LoVo (cell line): ENCODE results near the gene SPATA6L.

Experiments
- DNase-seq: peaks from one replicate; pipeline ENCODE4 v3.0.0-alpha.2; 2016; ENCODE audit warnings: low spot score

The SPATA6L gene

DNA sequence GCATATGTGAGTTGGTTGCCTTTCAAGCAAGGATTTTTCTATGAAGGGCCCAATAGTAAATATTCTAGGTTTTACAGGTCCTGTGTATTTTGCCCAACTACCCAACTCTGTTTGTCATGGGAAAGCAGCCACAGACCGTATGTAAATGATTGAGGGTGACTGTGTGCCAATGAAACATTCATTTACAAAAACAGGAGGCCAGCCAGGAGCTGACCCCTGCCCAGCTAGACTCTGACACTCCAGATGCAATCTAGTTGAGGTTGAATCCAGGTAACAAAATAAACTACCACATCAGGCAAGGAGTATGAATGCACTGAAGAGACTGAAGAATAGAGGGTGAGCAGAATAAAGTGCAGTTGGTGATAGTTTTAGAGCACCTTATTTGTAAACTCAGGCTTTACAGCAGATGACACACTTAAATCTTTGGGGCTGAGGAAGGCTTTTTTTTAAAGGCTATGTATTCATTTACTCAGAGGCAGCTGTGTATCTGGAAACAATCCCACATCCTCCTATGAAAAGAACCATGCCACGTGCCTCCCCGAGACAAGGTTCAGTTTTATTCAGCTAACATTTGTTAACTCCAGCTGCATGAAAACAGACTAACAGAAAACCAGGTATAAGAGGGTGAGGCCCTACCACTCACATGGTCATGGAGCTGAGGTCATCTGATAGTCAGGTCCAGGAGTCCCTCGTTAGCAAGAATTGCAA, 115.3 kb downstream of the SPATA6L start:
- DNase-seq, result no peak

DNA sequence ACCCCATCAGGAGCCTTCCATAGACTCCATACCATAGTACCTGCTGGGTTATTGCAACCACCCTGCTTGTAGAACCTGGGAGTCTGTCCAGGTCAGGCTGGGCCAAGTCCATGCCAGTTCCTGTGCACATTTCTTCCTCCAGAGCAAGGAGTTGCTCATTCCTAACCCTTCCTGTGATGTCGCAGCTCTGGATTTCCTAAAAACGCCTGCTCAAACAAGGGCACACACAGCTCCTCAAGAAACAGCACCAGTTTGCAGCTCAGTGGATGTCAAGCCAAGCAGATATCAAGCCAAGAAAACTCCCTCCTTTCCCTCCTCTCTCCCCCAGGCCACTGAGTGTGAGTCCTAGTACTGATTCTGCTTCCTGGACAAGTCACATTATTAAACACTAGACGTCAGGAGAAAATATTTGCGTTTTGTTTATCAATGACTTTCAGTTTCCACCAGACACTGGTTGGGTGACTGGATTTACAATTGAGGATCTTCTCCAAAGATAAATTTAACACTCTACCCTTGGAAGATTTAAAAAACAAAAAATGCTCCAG, 116.5 kb downstream of the SPATA6L start:
- DNase-seq, result no peak

DNA sequence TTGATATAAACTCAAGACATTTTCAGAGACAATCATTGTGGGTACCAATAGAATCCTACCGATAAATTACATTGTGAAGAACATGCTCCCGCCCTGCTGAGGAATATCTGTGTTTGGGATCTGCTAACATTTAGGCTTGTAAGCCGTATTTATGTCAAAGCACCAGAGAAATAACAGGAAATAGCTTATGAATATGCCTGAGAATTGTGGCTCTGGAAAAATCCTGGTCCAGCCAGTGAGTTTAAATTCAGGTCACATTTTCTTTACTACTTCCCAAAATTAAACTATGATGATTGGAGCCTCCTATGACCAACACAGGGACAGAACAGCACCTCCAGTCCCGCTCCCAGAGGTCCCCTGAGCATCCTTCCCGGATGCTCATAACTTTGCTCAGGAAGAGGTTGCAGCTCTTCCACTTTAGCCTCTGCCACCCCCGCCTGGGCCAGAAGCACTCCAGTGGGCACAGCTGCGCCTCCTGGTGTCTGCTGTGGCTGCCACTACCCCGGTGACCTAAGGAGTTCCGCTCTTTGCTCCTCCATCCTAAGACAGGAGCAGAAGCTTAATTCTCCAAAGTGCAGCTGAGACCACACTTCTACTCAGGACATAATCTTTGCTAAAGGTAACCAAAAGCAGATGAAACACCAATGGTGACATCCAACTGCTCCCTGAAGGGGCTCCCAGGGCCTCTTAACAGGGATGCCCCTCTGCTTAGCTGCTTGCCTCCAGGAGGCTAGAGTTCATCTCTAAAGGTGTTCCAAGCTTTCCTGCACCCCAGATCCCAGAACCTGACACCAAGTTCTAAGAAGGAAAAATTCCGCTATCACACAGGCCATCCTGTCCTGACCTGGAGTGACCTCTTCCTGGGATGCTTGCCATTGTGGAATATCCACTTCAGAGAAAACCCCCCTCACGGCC, 117.2 kb downstream of the SPATA6L start:
- no peak for DNase-seq
